Upper lobe of left lung (tissue), 4 donors: ENCODE data around the gene CA6.

Source experiments
- POLR2AphosphoS5 ChIP-seq, 2 donors: sonication (generic); formaldehyde crosslinking; IDR thresholded peaks; one replicate each; pipeline ENCODE4 v1.5.1; 2017; ENCODE audit warnings: antibody characterized with exemption in 2 of 2
- TF ChIP-seq, protein P1 (sequence below), 6 experiments: fragments of 450-650 bp in 4 of 6; fragments of 200-600 bp in 2 of 6; sonication (generic) in 2 of 6; IDR thresholded peaks; one replicate each; pipeline ENCODE4 v1.5.1; 2016 to 2019; ENCODE audit warnings: antibody characterized with exemption in 6 of 6

DNA sequence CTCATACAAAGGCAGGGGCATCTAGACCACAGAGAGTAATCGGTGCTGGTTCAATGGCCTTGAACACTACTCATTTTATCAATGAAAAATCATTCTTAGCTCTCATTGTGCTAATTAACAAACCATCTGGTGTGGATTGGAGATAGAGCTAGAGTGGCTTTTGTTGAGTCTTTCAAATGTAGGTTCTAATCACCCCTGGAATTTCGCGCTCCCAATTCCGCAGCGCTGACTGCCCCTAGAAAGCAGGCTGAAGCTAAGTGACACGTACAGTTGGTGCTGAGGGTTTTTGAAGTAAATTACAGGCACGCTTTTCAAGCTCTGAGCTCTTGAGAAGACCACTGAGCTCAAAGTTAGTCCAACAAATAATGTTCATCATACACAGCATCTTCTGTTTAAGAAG is 31.2 kb upstream of the CA6 start:
- no peak for TF ChIP-seq POLR2AphosphoS5 (IDR thresholded peaks at IDR 0.05)
- TF ChIP-seq, protein P1, sequence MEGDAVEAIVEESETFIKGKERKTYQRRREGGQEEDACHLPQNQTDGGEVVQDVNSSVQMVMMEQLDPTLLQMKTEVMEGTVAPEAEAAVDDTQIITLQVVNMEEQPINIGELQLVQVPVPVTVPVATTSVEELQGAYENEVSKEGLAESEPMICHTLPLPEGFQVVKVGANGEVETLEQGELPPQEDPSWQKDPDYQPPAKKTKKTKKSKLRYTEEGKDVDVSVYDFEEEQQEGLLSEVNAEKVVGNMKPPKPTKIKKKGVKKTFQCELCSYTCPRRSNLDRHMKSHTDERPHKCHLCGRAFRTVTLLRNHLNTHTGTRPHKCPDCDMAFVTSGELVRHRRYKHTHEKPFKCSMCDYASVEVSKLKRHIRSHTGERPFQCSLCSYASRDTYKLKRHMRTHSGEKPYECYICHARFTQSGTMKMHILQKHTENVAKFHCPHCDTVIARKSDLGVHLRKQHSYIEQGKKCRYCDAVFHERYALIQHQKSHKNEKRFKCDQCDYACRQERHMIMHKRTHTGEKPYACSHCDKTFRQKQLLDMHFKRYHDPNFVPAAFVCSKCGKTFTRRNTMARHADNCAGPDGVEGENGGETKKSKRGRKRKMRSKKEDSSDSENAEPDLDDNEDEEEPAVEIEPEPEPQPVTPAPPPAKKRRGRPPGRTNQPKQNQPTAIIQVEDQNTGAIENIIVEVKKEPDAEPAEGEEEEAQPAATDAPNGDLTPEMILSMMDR (IDR thresholded peaks at IDR 0.05) = no peak
